Cardiac muscle cell (in vitro differentiated cells and primary cell): ENCODE results near the gene TM7SF2. TPM values are rescaled to one million over a fixed set of nuclear protein-coding genes. Genes with fewer than 3 reads are reported as not detected.

ENCODE experiments used
- DNase-seq, 2 donors: peaks; one replicate each; pipeline versions ENCODE4 v3.0.0 to v3.0.0-alpha.2; 2010 to 2017; ENCODE audit warnings: low read depth in 1 of 2, low spot score in 1 of 2
- H3K27ac ChIP-seq: fragments of 200-600 bp; sonication (generic); 2 replicates; pipeline ENCODE4 v1.5.1; 2016
- H3K27me3 ChIP-seq: fragments of 200-600 bp; sonication (generic); 2 replicates; pipeline ENCODE4 v1.6.0; 2016; ENCODE audit warnings: control low read depth
- H3K36me3 ChIP-seq: fragments of 200-600 bp; sonication (generic); 2 replicates; pipeline ENCODE4 v1.5.1; 2016; ENCODE audit warnings: control low read depth
- H3K4me1 ChIP-seq: fragments of 200-600 bp; sonication (generic); 2 replicates; pipeline ENCODE4 v1.8.1; 2017; ENCODE audit warnings: low read depth, mild to moderate bottlenecking, mixed run types
- H3K4me3 ChIP-seq: fragments of 200-600 bp; sonication (generic); 2 replicates; pipeline ENCODE4 v1.5.1; 2016; ENCODE audit warnings: mild to moderate bottlenecking
- H3K9me3 ChIP-seq: fragments of 200-600 bp; sonication (generic); 2 replicates; pipeline ENCODE4 v1.5.1; 2017; ENCODE audit warnings: low read depth, mild to moderate bottlenecking, control low read depth
- polyA plus RNA-seq: library from polyadenylated mRNA; unstranded; fragments of >200 nt; fragmentation: Nextera tagmentation; extraction: Ambion mirVana; gene quantifications from 2 replicates; pipeline ENCODE4 v1.2.1, GENCODE V29; 2016
- total RNA-seq: library from RNA; depleted of rRNA; stranded (reverse); fragments of >200 nt; gene quantifications from 2 replicates; pipeline ENCODE4 v1.2.3, GENCODE V29; 2016
- TF ChIP-seq, protein P1 (sequence below): IDR thresholded peaks from 2 replicates; pipeline ENCODE4 v1.5.1; 2012; ENCODE audit warnings: low read depth, mild to moderate bottlenecking, low read length

TM7SF2 gene
- total RNA-seq (186 and 295 TPM in 2 replicates), polyA plus RNA-seq (197 and 277 TPM in 2 replicates)

DNA sequence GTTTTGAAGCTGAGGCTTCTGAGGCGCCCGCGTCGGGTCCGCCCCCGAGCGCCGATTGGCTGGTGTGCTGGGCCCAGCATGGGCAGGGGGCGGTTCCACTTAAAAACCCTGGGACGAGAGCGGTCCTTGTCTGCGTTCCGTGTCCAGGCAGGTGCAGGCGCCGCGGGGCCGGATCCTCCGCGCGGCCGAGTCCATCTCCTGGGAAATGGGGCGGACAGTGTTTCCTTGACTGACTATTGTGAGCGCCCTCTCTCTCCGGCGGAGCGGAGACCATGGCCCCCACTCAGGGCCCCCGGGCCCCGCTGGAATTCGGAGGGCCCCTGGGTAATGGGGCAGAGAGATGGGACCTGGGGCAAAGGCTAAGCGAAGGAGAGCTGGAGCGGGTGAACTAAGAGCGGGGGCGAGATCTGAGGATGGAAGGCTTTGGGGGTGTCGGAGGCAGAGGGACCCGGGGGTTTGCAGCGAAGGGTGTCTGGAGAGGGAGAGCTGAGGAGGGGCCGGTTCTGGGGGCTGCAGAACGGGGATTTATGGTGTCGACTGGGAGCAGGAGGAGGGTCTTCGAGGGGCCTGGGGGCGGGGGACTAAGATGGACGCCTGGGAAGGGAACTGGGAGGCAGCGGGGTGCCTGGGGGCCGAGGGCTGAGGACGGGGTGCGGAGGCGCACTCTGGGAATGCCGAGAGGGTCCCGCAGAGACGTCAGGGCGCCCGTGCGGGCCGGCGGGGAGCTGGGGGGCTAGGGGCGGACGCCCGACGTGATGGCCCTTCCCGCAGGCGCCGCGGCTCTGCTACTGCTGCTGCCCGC lies at the start of gene TM7SF2:
TM7SF2 (plus strand) TSS at position 129 of the 802 bp plus-strand sequence; CDS start at position 273, 144 bp downstream.
- no peaks in the 10 kb centered on the region for H3K27me3 ChIP-seq
- peak within 1 kb of the TSS; percentile 71 for H3K27ac ChIP-seq
- no peaks in the 10 kb centered on the region for H3K36me3 ChIP-seq
- TF ChIP-seq, protein P1, sequence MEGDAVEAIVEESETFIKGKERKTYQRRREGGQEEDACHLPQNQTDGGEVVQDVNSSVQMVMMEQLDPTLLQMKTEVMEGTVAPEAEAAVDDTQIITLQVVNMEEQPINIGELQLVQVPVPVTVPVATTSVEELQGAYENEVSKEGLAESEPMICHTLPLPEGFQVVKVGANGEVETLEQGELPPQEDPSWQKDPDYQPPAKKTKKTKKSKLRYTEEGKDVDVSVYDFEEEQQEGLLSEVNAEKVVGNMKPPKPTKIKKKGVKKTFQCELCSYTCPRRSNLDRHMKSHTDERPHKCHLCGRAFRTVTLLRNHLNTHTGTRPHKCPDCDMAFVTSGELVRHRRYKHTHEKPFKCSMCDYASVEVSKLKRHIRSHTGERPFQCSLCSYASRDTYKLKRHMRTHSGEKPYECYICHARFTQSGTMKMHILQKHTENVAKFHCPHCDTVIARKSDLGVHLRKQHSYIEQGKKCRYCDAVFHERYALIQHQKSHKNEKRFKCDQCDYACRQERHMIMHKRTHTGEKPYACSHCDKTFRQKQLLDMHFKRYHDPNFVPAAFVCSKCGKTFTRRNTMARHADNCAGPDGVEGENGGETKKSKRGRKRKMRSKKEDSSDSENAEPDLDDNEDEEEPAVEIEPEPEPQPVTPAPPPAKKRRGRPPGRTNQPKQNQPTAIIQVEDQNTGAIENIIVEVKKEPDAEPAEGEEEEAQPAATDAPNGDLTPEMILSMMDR, result no peak
- H3K4me1 ChIP-seq, result peaks cover 13% of the 10 kb centered on the region
- no peaks in the 10 kb centered on the region for H3K9me3 ChIP-seq
- H3K4me3 ChIP-seq, result peak within 1 kb of the TSS; percentile 89
- peak; percentile 92 to 99 for DNase-seq

DNA sequence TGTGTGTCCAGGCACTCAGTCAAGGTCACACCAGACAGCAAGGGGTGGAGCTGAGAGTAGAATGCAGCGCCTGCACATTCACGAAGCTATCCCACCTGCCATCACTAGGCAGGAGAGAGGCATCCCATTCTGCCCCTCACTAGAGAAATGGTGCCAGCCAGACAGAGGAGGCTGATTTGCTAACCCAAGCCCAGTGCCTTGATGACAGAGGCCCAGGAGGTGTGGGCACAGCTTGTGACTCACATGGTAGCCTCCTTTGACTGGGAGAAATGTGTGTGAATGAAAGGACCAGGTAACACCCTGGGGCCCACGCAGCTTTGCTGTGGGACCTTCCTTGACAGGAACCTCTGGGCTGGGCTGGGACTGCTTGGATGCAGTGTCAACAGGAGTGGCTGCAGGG lies 48.1 kb upstream of the TM7SF2 start:
- H3K27ac ChIP-seq, result no peak overlapping the region
- TF ChIP-seq, protein P1, result no peak
- no peaks in the 10 kb centered on the region for H3K36me3 ChIP-seq
- peaks cover 22% of the 10 kb centered on the region for H3K4me1 ChIP-seq
- no peaks in the 10 kb centered on the region for H3K27me3 ChIP-seq
- DNase-seq, result no peak
- H3K4me3 ChIP-seq, result no peak overlapping the region
- no peaks in the 10 kb centered on the region for H3K9me3 ChIP-seq

DNA sequence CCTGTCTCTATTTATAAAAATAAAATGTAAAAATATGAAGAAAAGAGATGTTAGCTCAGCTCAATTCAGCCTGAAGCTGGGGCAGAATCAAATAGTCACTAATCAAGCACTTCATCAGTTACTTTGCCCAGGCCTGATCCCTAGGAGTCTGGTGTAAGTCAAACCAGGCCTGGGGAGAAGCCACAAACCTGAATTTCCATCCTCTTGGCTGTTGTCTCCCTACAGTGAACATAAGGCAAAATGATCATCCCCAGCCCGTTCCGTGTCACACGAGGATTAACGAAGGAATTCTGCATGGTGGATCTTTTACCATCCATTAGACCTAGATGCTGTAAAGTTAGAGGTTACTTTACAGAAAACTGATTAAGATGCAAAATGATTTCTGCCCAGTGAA lies 46.8 kb upstream of the TM7SF2 start:
- no peak overlapping the region for H3K4me3 ChIP-seq

DNA sequence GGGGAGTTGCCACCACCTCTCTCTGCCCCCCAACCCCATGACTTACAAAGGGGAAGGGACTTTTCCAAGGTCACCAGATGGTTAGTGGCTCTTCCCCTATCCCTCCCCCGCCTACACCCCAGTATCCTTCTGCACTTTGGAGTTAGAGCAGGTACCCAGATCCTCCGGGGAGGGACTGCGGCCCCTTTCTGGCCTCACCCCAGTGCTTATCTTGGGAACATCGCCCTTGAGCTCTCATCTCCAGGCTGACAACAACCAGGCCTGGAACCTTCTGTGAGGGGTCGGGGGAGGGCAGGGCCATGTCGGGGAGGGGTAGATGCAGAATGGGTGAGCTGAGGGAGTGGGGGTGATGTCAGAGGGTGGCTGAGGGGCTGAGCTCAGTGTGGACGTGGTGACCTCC lies 45.8 kb upstream of the TM7SF2 start:
- DNase-seq, result peak in 1 of 2 donors; percentile 26
- no peaks in the 10 kb centered on the region for H3K27me3 ChIP-seq
- no peak overlapping the region for H3K4me3 ChIP-seq
- peak overlapping the region; percentile 80 for H3K27ac ChIP-seq
- no peaks in the 10 kb centered on the region for H3K36me3 ChIP-seq
- TF ChIP-seq, protein P1, result no peak
- no peaks in the 10 kb centered on the region for H3K9me3 ChIP-seq
- H3K4me1 ChIP-seq, result peaks cover 24% of the 10 kb centered on the region

More for the DNA sequence above, 46.8 kb upstream of the TM7SF2 start:
- DNase-seq, result no peak
- Histone ChIP-seq H3K27me3 (no peaks in the 10 kb centered on the region), H3K4me1 (peaks cover 24% of the 10 kb centered on the region), H3K9me3 (no peaks in the 10 kb centered on the region), H3K27ac (no peak overlapping the region), H3K36me3 (no peaks in the 10 kb centered on the region)
- TF ChIP-seq, protein P1, result no peak

DNA sequence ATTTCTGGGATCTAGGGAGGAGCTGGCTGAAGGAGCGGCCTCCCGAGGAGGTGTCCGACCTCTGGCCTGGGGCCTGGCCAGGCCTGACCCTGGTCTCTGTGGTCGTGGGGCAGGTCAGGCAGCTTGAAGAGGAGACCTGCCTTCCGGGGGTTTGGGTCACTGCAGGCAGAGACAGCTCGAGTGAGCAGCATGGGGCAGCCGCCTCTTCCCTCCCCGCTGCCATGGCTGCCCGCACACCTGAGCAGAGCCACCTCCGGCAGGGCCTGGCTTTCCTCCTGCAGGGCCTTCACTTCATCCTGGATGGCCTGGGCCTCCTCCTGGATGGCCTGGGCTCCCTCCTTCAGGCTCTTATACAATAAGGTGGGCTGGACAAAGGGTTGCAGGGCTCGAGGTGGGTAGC lies 45.4 kb upstream of the TM7SF2 start:
- H3K4me3 ChIP-seq, result no peak overlapping the region
- H3K36me3 ChIP-seq, result no peaks in the 10 kb centered on the region
- no peaks in the 10 kb centered on the region for H3K27me3 ChIP-seq
- H3K27ac ChIP-seq, result peak overlapping the region; percentile 80
- TF ChIP-seq, protein P1, result no peak
- no peaks in the 10 kb centered on the region for H3K9me3 ChIP-seq
- DNase-seq, result no peak
- peaks cover 24% of the 10 kb centered on the region for H3K4me1 ChIP-seq
